Muscle of leg (tissue), 11 donors: ENCODE results near the gene DOCK2. TPM values are rescaled to one million over a fixed set of nuclear protein-coding genes. Genes with fewer than 3 reads are reported as not detected.

Experiments
- DNase-seq: peaks from one replicate; pipeline ENCODE4 v3.0.0; 2013
- H3K27ac ChIP-seq: one replicate; pipeline ENCODE4 v1.5.1; 2013; ENCODE audit warnings: mild to moderate bottlenecking, low read length, control low read depth
- H3K27me3 ChIP-seq: one replicate; pipeline ENCODE4 v1.6.1; 2013; ENCODE audit warnings: low read length; ENCODE audit not compliant: control insufficient read depth, insufficient read depth
- H3K36me3 ChIP-seq: one replicate; pipeline ENCODE4 v1.6.1; 2013; ENCODE audit warnings: low read length; ENCODE audit not compliant: control insufficient read depth, insufficient read depth
- H3K4me1 ChIP-seq: one replicate; pipeline ENCODE4 v1.6.1; 2013; ENCODE audit warnings: low read length; ENCODE audit not compliant: control insufficient read depth, insufficient read depth
- H3K4me3 ChIP-seq: one replicate; pipeline ENCODE4 v1.5.1; 2013; ENCODE audit warnings: low read length, control low read depth
- H3K9me3 ChIP-seq: replicated peaks from 2 replicates; pipeline ENCODE4 v1.6.1; 2013; ENCODE audit warnings: low read depth, low read length; ENCODE audit not compliant: control insufficient read depth
- WGBS: methylation state at CpG from one replicate; pipeline ENCODE4 v1.1.5; 2013; ENCODE audit warnings: missing lambda C conversion rate; ENCODE audit not compliant: insufficient coverage; 5-methylcytosine and 5-hydroxymethylcytosine counted together
- polyA plus RNA-seq, 8 donors: library from polyadenylated mRNA; unstranded; fragments of 120-200 nt; gene quantifications; one replicate each; pipeline versions ENCODE4 v1.2.1 to v1.2.3, GENCODE V29; 2013; ENCODE audit warnings: inconsistent platforms in 1 of 8, low replicate concordance in 1 of 8; ENCODE audit not compliant: insufficient read length in 8 of 8, insufficient read depth in 1 of 8
- total RNA-seq: library from RNA; stranded (reverse); fragments of 120-200 nt; gene quantifications from one replicate; pipeline ENCODE4 v1.2.4, GENCODE V29; 2013

DOCK2 gene
- total and polyA plus RNA-seq, 9 donors = 3.4 to 4.5 (median 3.8) TPM

GRCh38 chr5:169869066-169869465 lies 232.0 kb downstream of the DOCK2 start:
- Histone ChIP-seq H3K36me3 (no peaks in the 10 kb centered on the region), H3K4me1 (peaks cover 8% of the 10 kb centered on the region), H3K27me3 (no peaks in the 10 kb centered on the region), H3K9me3 (no peaks in the 10 kb centered on the region), H3K4me3 (no peak overlapping the region), H3K27ac (no peak overlapping the region)
- peak; percentile 23 for DNase-seq
- 84% methylated on average over 2 of the region's 3 CpGs for WGBS

DNA sequence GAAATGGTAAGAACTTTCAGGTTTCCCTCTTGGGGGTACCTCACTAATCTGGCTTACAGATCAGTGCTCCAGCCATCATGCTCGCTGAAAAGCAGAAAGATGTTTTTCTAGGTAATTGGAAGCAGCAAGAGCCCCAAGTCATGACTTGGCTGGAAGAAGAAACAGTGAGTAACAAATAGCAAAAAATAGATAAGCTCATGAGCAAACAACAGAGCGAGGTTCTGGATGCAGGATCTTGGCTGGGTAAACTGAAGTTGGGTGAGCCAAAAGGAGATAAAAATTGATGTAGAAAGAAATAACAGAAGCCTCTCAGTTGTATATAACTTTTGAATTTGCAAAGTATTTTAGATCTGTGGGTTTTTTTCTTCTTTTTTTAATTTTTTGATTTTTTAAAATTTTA lies 233.1 kb downstream of the DOCK2 start:
- no peaks in the 10 kb centered on the region for H3K36me3 ChIP-seq
- no CpG with 5 or more reads among the region's 2 CpGs for WGBS
- peaks cover 8% of the 10 kb centered on the region for H3K4me1 ChIP-seq
- peak; percentile 52 for DNase-seq
- H3K27ac ChIP-seq = no peak overlapping the region
- no peaks in the 10 kb centered on the region for H3K9me3 ChIP-seq
- no peaks in the 10 kb centered on the region for H3K27me3 ChIP-seq
- no peak overlapping the region for H3K4me3 ChIP-seq

GRCh38 chr5:169871826-169872490 lies 234.9 kb downstream of the DOCK2 start:
- peaks cover 8% of the 10 kb centered on the region for H3K4me1 ChIP-seq
- H3K9me3 ChIP-seq = no peaks in the 10 kb centered on the region
- H3K4me3 ChIP-seq = no peak overlapping the region
- H3K27ac ChIP-seq = no peak overlapping the region
- 20% methylated on average over 2 of the region's 5 CpGs for WGBS
- H3K36me3 ChIP-seq = no peaks in the 10 kb centered on the region
- DNase-seq = peak; percentile 78
- H3K27me3 ChIP-seq = no peaks in the 10 kb centered on the region

GRCh38 chr5:169873642-169874041 lies 236.6 kb downstream of the DOCK2 start:
- H3K9me3 ChIP-seq = no peaks in the 10 kb centered on the region
- peaks cover 8% of the 10 kb centered on the region for H3K4me1 ChIP-seq
- no peaks in the 10 kb centered on the region for H3K27me3 ChIP-seq
- H3K36me3 ChIP-seq = no peaks in the 10 kb centered on the region
- no peak overlapping the region for H3K4me3 ChIP-seq
- no CpG with 5 or more reads among the region's 5 CpGs for WGBS
- DNase-seq = peak; percentile 85
- no peak overlapping the region for H3K27ac ChIP-seq

GRCh38 chr5:169874621-169875020 lies 237.5 kb downstream of the DOCK2 start:
- WGBS = 70% methylated on average over 2 of the region's 4 CpGs
- no peaks in the 10 kb centered on the region for H3K27me3 ChIP-seq
- H3K27ac ChIP-seq = no peak overlapping the region
- H3K36me3 ChIP-seq = no peaks in the 10 kb centered on the region
- peak; percentile 8 for DNase-seq
- H3K4me3 ChIP-seq = no peak overlapping the region
- H3K9me3 ChIP-seq = no peaks in the 10 kb centered on the region
- peaks cover 8% of the 10 kb centered on the region for H3K4me1 ChIP-seq

DNA sequence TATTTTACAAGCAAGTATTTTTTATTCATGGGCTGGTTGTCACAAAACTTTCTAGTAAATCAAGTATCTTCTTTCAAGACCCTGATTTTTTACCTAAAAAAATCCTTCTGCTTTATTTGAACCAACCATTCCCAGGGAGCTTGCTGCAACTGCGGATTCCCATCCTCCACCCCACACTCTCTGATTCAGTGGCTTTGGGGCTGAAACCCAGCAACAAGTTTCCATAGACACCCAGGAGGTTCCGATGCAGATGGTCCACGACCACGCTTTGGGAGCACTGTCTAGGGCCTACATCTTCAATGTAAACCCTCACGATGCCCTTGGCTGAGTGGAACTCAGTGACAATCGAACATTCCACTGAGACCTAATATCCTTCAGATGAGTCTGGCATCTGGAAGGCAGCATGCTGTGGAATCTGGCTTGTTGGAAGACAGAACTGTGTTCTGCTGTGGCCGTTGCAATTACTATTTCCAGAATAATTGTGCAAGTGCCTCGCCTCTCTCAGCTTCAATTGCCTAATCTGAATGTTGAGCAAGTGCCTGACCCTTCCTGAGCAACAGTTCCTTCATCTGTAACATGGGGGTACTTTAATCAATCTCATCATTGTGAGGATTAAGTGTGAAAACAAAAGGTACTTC lies 238.1 kb downstream of the DOCK2 start:
- no peak overlapping the region for H3K27ac ChIP-seq
- no peaks in the 10 kb centered on the region for H3K9me3 ChIP-seq
- H3K4me1 ChIP-seq = peaks cover 8% of the 10 kb centered on the region
- no peaks in the 10 kb centered on the region for H3K27me3 ChIP-seq
- no peak overlapping the region for H3K4me3 ChIP-seq
- 85% methylated on average over 7 of the region's 8 CpGs for WGBS
- H3K36me3 ChIP-seq = no peaks in the 10 kb centered on the region
- no peak for DNase-seq

DNA sequence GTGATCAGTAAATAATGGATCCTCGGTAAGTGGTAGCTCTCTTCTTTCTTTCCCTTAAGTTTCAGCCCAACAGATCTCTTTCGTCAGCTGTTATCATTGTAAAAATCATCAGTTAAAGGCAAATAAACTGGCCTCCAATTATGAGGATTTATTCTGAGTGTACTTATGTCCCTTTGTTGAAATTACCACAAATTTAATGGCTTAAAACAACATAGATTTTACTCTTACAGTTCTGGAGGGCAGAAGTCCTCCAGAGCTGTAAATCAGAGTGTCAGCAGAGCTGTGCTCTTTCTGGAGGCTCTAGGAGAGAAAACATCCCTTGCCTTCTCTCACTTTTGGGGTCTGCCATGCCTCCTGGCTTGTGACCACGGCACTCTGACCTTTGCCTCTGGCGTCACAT lies 238.7 kb downstream of the DOCK2 start:
- no peak for DNase-seq
- WGBS = 71% methylated on average over 2 of the region's 4 CpGs
- no peak overlapping the region for H3K4me3 ChIP-seq
- peaks cover 8% of the 10 kb centered on the region for H3K4me1 ChIP-seq
- no peaks in the 10 kb centered on the region for H3K9me3 ChIP-seq
- H3K27me3 ChIP-seq = no peaks in the 10 kb centered on the region
- no peaks in the 10 kb centered on the region for H3K36me3 ChIP-seq
- no peak overlapping the region for H3K27ac ChIP-seq

DNA sequence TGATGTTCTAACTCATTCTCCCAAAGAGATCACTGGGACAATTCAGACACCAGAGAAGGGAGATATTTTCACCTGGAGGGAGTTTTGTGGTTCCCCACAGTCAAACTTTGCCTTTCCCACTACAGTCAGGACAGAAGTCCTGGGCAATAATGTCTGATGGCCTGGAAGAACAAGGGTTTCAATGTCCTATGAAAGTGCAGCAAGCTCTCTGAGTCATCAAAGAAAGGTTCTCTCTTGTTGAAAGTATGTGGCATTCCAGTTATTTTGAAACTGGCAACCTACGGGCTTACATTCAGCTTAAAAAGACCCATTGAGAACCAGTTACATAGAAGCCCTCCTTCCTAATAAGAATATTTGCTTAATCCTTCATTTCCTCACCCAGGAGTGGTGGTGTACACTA lies 239.3 kb downstream of the DOCK2 start:
- DNase-seq = no peak
- Histone ChIP-seq H3K4me3 (no peak overlapping the region), H3K27me3 (no peaks in the 10 kb centered on the region), H3K9me3 (no peaks in the 10 kb centered on the region), H3K36me3 (no peaks in the 10 kb centered on the region), H3K27ac (no peak overlapping the region), H3K4me1 (peaks cover 8% of the 10 kb centered on the region)
- WGBS = no CpG with 5 or more reads among the region's 1 CpG

GRCh38 chr5:169880012-169880663 lies 243.1 kb downstream of the DOCK2 start:
- H3K27ac ChIP-seq = no peak overlapping the region
- peak; percentile 29 for DNase-seq
- no peaks in the 10 kb centered on the region for H3K4me1 ChIP-seq
- no peaks in the 10 kb centered on the region for H3K36me3 ChIP-seq
- no peaks in the 10 kb centered on the region for H3K9me3 ChIP-seq
- H3K4me3 ChIP-seq = no peak overlapping the region
- H3K27me3 ChIP-seq = no peaks in the 10 kb centered on the region
- 50% methylated on average over 1 of the region's 4 CpGs for WGBS

GRCh38 chr5:169880785-169881184 lies 243.7 kb downstream of the DOCK2 start:
- no peak overlapping the region for H3K27ac ChIP-seq
- no peaks in the 10 kb centered on the region for H3K9me3 ChIP-seq
- no peaks in the 10 kb centered on the region for H3K4me1 ChIP-seq
- H3K36me3 ChIP-seq = no peaks in the 10 kb centered on the region
- 83% methylated on average over 2 of the region's 2 CpGs for WGBS
- DNase-seq = no peak
- no peak overlapping the region for H3K4me3 ChIP-seq
- no peaks in the 10 kb centered on the region for H3K27me3 ChIP-seq
